HG02884 (cell line): ENCODE results near the gene KRT3.
"Not testable (repeated sequence)": the region's sequence is repeated elsewhere in the genome, so short reads cannot be mapped to it uniquely, and the experiment has no call there.

Experiments used
- ATAC-seq: cut with Tn5 transposase; IDR thresholded peaks from one replicate; pipeline ENCODE4 v1.9.1; 2021; ENCODE audit warnings: mild to moderate bottlenecking, moderate library complexity; ENCODE audit not compliant: unreplicated experiment

The KRT3 gene

DNA sequence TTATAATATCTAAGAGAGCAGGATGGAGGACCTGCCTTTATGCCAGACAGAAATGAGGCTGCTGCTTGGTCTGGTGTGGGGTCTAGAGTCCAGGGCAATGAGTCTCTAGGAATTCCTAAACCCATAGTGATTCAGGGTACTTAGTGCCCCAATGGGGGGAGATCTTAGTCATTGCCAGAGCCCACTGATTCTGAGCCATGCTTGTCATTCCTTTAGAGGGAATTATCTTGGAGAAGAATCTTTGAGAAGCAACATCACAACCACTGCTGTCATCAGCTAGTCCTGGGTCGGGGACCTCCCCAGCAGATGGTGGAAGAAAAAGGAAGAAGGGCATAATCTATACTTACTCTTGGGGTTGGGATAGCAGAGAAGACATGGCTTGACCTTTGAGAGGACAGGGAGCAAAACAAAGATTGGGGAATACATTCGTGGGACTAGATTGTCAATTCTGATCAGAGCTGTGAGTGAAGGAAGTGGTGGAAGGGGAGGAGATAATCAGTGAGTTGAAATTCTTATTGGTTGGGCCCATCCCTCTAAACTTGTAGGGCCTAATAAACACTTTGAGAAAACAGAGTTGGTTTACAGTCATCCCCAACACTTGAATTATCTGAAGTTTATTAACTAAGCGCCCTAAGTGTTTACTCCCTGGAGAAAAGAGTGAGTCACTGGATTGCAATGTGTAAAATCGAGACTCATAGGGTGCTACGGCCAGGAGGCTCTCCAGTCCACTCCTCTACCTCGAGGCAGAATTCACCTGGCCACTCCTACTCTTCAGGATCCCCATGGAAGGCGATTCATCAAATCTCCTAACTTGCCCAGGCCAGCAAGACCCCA is 3.0 kb upstream of the KRT3 start:
- no peak for ATAC-seq

DNA sequence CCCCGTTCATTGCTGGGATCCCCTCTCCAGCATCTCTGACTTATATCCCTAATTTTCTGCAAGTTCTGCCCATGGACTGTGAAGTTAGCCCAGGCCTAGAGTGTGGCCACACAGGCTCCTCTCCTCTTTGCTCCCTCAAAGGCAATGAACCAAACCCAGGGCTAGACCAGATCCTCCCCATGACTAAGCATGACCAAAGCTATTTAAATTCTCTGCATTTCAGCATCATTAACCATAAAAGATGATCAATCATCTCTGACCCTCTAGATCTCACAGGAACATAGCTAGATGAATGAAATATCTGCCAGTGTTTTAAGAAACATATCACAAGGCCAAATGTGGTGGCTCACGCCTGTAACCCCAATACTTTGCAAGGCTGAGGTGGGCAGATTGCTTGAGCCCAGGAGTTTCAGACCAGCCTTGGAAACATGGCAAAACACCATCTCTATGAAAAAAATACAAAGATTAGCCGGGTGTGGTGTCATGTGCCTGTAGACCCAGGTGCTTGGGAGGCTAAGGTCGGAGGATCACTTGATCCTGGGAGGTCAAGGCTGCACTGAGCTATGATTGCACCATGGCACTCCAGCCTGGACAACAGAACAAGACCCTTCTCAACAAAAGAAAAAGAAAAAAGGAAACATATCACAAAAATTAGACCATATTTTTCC is 2.2 kb upstream of the KRT3 start:
- ATAC-seq: no peak

DNA sequence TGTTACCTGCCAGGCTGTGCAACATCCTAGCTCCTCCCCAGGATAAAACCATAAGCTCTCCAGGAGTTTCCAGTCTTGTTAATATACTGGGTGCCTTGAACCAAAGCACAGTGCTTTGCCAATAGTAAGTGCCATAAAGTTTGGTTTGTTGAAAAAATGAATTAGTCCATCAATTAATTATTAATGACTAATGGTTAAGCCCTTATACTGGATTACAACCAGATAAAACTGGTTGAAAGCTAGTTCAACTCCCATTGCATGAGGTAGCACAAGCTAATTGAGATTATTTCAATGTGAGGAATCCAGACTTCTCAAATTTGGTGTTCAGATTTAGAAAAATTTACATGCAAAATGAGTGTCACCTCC is 1.6 kb upstream of the KRT3 start:
- ATAC-seq: no peak

DNA sequence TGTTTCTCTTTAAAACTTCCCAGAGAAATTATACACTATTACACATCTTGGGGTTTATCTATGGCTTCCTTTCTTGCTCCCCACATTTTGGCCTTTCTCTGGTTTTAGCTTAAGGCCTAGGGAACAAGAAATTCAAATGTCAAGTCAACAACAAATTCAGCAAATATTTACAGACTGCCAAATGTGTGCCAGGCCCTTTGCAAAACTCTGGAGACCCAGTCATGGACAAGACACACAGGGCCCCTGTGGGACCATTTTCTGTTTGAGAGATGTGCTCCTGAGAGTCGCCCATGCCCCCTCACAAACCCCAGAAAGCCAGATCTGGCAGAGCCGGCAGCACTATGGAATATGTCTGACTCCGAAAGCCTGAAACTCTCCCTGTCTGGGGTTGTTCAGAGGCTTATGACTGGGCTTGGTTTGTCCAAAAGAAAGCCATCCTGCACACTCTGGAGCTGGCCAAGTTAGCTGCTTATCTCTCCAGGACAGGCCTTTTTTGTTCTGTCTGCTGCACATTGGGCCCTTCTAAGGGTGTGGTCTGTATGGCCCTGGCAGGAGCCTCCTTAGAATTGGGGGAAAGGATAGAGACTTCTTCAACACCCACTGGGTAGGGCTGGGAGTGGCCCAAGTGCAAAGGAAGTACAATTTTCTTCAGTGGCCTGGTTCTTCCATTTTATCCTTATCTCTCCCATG is 1.1 kb upstream of the KRT3 start:
- no peak for ATAC-seq

DNA sequence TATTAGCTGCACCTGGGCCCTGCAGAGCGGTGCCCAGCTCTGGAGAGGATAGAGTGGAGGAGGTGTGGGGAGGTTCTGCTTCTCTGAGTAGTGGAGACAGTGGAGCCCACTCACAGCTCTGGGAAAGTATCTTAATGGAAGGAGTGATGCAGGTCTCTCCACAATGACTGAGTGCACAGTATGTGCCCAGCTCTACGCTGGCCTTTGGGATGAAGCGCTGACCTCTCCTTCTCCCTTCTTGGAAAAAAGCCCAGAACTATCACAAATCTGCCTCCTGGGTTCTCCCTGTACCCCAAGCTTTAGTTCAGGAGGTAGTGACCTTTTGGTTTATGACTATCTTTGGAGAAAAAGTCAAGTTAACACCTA is 495 bp upstream of the KRT3 start:
- ATAC-seq: no peak

DNA sequence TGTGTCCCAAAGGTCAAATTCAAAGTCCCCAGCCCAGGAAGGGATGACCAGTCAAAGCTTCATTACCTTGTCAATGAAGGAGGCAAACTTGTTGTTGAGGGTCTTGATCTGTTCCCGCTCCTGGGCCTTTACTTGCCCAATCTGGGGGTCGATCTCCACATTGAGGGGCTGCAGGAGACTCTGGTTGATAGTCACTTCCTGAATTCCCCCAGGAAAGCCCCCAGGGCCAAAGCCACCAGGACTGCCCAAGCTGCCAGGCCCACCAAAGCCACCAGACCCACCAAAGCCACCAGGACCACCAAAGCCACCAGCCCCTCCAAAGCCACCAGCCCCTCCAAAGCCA is 614 bp downstream of the KRT3 start:
- not testable (repeated sequence) for ATAC-seq

DNA sequence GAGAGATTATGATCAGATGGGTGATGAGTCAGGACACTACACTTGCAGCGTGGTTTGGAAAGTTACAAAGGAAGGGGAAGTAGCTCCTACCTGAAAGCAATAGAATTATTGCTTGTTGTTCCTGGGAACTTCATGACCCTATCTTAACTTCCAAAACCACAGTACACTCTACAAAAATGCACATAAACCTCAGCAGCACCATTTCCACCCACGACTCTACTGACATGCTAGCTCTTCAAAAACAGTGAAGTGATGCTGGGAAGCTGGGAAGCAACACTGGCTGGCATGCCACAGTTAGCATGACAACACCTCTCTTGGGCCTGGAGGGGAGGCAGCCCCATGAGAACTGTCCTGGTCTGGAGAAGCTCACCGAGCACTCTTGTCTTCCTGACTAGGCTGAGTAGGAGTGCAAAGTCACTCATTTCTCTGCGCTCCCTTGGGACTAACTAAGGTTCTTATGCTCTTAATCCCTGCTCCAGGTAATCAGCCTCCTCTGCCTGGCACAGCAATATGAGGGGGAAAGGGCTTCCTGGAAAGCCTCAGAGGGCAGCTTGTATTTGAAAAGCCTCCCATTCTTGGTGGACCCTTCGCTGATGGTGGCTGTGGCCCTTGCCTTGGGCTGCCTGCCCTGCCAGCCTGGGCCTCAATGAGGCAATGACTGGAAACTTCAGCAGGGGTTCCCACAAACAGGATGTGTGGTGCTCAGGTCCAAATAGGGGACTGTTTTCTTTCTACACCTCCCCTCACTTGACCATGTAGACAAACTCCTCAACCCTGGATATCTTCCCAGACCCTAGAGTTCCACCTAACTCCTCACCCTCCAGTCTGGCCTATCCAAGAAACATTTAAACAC is 1.2 kb downstream of the KRT3 start:
- ATAC-seq: no peak

DNA sequence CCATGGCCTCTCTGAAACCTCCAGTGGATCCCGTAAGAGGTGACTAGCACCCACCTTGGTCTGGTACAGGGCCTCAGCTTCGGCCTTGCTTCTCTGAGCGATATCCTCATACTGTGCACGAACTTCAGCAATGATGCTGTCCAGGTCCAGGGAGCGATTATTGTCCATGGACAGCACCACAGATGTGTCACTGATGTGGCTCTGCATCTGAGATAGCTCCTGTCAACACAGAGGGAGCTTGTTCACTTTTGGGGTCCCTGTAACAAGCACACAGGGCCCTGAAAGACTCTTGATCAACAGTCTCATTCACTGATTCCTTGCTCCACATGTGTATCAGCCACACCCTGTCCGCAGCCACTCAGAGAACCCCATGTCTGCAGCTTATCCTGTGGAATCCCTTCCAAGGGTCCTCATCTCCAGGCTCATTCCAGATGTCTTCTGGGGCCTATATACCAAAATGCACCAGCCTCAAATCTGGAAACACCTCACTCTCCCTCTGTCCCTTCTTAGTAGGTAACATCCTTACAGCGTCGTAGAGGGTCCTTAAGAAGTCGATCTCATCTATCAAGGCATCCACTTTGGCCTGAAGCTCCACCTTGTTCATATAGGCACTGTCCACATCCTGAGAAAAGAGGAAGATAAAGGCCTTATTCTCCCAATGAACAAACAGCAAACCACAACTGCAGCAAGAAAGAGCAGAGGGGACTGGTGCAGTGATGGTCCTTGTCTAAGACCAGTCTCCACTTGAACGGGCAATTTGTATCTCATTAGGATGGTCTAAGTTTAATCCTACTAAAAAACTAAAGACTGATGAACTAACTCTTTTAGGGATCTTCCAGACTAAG is 3.5 kb downstream of the KRT3 start:
- no peak for ATAC-seq

DNA sequence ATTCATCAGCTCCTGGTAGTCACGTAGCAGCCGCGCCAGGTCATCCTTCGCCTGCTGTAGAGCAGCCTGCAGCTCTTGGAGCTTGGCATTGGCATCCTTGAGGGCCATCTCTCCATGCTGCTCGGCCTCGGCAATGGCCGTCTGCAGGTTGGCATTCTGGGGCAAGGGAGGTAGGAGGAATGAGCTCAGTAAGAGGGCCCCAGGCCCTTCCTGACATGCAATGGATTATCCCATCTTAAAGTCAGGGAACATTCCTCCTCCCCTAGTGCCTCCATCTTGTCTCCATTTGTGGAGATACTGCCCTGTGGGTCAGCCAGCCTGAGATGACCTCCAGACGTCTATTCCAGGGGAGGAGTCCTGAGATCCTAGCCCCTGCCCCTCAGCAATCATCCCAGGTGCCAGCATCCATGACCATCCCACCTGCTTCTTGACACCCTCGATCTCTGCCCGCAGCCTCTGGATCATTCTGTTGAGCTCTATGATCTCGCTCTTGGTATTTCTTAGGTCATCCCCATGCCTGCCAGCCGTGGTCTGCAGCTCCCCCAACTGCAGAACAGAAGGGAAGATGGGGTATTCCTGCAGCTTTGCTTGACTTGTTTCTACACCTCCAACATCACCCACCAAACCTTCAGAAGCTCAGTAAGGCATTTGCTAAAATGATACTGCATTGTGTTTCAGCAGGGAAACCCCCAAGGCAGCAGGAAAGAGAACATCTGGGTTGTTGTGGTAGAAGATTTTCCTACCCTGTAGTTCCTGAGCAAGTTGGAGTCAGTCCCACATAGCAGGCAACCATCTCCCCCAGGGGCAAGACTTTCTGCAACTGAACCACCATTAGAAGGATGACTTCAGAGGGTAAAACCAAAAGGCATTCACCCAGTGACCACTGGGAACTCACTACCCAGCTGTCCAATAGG is 4.4 kb downstream of the KRT3 start:
- no peak for ATAC-seq

DNA sequence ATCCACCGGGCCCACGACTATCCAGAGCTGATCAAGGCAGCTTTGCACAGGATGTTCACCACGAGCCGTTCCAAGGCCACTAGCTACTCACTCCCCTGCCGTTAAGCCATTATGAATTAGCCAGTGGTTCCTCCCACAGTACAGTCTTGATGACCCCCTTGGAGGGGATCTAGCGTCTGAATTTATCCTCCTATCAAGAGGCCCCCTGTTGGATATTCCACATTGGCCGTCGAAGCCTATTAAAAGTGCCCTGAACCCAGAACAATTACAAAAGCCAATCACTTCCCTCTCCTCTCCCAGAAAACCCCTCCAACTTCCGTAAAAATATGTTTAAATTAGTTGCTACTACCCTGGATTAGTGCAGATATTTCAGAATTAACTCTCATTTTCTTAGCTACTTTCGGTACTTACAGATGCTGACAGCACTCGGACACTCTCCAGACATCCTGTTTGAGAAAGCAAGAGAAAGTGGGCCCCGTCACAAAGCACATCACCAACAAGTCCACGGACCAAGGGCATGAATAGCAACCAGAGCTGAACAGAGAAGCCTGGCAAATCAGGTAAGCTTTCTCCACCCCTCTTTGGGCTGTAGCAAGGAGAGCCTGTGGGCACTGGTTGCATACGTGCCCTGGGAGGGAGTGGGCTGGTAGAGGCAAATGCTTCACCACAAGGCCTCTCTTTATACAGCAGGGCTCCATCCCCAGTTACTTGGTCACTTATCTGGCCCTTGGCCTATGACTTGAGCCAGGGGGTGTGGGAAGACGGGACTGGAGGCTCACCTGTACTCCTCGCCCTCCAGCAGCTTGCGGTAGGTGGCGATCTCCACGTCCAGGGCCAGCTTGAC is 5.3 kb downstream of the KRT3 start:
- no peak for ATAC-seq

DNA sequence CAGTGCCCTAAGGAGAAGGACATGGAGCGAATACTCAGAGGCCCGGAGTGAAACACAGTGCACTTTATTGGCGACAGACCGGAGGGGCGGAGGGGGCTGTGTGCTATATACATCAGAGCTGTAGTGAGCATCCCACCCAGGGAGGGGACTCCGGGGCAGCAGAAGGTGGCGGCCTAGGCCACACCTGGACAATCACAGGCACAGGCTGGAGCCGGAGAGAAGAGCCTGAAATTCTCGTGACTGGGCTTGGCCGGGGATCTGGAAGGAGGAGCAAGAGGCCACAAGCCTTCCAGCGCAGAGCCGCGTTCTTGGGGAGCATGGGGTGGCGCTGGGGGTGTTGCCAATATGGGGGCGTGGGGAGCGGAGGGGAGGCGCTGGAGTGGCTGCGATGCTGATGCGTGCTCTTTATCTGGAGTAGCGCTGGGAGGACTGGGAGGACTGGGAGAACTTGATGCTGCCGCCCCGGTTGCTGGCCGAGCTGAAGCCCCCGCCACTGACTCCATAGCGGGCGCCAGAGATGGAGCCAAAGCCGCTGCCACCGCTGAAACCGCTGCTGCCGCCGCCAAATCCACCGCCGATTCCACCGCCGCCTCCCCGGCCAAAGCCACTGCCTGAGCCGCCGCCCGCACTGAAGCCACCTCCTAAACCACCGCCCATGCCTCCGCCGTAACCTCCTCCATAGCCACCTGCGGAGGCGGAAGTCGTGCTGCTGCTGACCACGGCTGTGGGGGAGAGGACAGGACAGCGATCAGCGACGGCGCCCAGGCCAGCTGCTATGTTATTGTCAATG is 6.1 kb downstream of the KRT3 start:
- ATAC-seq: no peak

DNA sequence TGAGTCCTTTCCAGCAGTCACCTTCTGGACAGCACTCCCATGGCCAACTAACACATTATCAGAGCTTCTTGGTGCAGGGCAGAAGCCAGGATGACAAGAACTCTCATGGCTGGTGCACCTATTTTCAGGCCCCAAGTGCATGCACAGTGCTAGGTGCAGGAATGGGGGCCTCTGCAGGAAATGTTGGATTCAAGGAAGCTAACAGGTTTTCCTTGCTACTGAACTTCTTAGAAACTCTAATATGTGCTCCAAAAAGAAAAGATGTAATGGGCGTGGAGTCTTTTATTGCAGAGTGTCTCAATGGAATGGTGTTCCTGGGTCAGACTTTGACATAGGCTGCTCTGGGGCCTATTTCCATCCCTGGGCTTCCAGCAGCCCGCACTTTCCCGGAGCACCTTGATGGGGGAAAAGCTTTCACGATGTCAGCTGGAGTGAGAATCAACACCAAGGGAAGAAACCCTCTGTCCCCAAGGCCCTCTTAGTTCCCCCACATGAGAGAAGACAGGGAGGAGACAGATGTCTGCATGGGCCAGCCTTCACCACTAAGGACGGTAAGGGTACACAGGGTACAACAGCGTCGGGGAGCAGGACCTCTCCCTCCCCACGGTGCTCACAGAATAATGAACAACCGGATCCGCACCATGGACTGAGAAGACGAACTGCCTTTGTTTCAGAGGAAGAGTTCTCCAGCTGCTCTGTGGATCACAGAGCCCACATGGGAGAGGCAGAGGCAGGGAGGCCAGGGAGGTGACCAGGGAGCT is 6.9 kb downstream of the KRT3 start:
- ATAC-seq: no peak

DNA sequence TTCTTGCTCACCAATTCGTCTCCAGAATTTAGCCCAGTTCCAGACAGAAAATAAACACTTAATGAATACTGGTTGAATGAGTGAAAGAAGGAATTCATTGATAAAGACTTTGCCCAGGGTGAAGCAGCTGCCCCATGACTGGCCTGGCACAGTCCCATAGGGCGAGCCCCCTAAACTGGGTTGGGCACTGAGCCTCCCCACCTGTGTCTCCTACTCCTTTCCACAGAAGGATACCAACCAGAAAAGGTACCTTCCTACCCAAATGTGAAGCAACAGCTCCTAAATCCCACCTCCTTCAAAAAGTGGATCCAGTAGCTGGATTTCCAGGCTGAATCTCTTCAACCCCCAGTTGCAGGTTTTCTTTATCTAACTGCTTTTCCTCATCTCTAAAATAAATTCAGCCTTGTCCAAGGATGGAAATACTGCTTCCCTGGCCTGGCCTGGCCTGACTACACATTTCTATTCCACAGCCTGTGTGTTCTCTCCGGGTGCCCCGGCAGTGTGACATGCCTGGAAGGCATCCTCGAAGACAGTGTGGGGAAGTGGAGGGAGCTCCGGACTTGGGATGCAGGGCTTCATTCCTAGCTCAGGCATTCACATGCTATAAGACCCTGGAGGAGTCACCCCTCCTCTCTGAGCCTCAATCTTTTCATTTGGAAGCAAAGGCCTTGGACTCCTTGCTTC is 7.6 kb downstream of the KRT3 start:
- ATAC-seq: no peak

DNA sequence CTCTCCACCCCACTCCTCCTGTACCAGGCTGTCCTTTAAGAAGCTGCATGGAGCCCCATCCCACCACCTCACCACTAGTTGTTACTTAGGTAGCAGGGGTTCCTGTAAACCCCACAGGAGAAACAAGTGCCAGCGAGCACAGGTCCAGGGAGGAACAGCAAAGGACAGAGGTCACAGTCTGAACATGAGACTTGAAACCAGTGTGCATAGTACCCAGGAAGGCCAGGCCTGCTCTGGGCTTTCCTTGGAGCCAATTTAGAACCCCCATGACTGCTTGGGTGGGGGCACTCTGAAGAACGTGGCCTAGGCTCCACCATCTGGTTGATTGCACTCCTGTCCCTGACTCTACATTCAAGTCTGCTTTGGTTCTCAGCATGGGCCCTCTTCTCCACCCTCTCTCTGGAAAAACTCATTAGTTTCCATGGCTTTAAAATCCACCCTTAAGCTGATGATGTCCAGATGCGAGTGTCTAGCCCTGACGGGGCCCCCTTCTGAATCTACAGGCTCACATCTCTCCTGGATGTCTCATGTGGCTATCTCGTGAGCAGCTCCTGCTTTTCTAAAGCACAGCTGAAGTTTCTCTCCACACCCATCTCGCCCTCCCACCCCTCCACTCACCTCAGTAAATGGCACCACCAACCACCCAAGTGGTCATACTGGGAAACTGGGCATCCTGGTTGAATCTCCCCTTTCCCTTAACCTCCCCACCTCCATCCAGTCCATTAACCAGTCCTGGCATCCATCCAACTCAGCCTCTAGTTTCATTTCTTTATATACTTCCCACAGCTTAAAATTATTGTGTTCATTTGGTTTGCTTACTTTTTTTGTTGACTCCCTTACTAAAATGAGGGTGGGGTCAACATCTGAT is 8.4 kb downstream of the KRT3 start:
- ATAC-seq: no peak

DNA sequence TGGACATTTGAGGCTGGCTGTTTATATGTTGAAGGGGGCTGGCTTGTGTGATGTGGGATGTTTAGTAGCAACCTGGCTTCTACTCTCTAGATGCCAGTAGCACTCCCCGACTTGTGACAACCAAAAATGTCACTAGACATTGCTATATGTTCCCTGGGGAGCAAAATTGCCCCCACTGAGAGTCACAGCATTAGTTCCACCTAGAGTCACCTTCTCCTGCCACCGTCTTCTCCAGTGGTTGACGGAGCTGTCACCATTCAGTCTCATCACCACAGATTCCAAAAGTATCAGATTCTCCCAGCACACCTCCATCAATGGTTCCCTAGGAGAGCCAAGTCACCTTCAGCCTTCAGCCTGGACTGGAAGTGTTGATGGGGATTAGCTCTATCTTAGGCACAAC is 11.0 kb downstream of the KRT3 start:
- ATAC-seq: no peak
